Karpas-422 (cell line): Measurements from ENCODE around the gene PI4K2B. TPM values are rescaled to one million over a fixed set of nuclear protein-coding genes. Genes with fewer than 3 reads are reported as not detected.
"Not testable (repeated sequence)": the region's sequence is repeated elsewhere in the genome, so short reads cannot be mapped to it uniquely, and the experiment has no call there.

ENCODE experiments used
- DNase-seq: peaks from one replicate; pipeline ENCODE4 v3.0.0-alpha.2; 2015
- H2AFZ ChIP-seq: fragments of 200-600 bp; sonication (generic); 2 replicates; pipeline ENCODE4 v1.6.1; 2014; ENCODE audit warnings: antibody characterized with exemption, low read length, mixed read lengths
- H3K27ac ChIP-seq: fragments of 200-600 bp; sonication (generic); 2 replicates; pipeline ENCODE4 v1.5.1; 2014; ENCODE audit warnings: mild to moderate bottlenecking, low read length, moderate library complexity
- H3K27me3 ChIP-seq: fragments of 200-600 bp; sonication (generic); 2 replicates; pipeline ENCODE4 v1.6.1; 2014; ENCODE audit warnings: low read length, mixed read lengths
- H3K36me3 ChIP-seq: fragments of 200-600 bp; sonication (generic); 2 replicates; pipeline ENCODE4 v1.6.1; 2014; ENCODE audit warnings: low read length, mixed read lengths; ENCODE audit not compliant: insufficient read depth
- H3K4me1 ChIP-seq: fragments of 200-600 bp; sonication (generic); 2 replicates; pipeline ENCODE4 v1.6.1; 2014; ENCODE audit warnings: mild to moderate bottlenecking, low read length, mixed read lengths
- H3K4me2 ChIP-seq: fragments of 200-600 bp; sonication (generic); 2 replicates; pipeline ENCODE4 v1.6.1; 2014; ENCODE audit warnings: low read length, low read depth, mild to moderate bottlenecking; ENCODE audit not compliant: poor library complexity, severe bottlenecking
- H3K4me3 ChIP-seq: fragments of 200-600 bp; sonication (generic); 2 replicates; pipeline ENCODE4 v1.5.1; 2014; ENCODE audit warnings: mild to moderate bottlenecking, antibody characterized with exemption, low read length, mixed read lengths
- H3K79me2 ChIP-seq: fragments of 200-600 bp; sonication (generic); 2 replicates; pipeline ENCODE4 v1.6.1; 2014; ENCODE audit warnings: mild to moderate bottlenecking, low read length, mixed read lengths
- H3K9ac ChIP-seq: fragments of 200-600 bp; sonication (generic); 2 replicates; pipeline ENCODE4 v1.6.0; 2014; ENCODE audit warnings: low read length
- H3K9me2 ChIP-seq: fragments of 200-600 bp; sonication (generic), shearing (Covaris generic); replicated peaks from 2 replicates; pipeline ENCODE4 v1.6.0; 2014; ENCODE audit warnings: mild to moderate bottlenecking, low read length, moderate library complexity; ENCODE audit not compliant: insufficient read depth
- H3K9me3 ChIP-seq: fragments of 300-700, 200-600 bp; sonication (generic); 2 replicates; pipeline ENCODE4 v1.6.1; 2014; ENCODE audit warnings: low read length, mixed read lengths
- H4K20me1 ChIP-seq: fragments of 200-600 bp; sonication (generic); 2 replicates; pipeline ENCODE4 v1.6.1; 2014; ENCODE audit warnings: mild to moderate bottlenecking, antibody characterized with exemption, low read length, low read depth; ENCODE audit not compliant: insufficient read depth
- total RNA-seq: library from RNA; depleted of rRNA; stranded (reverse); fragments of >200 nt; shearing (Covaris generic); gene quantifications from 2 replicates; pipeline ENCODE4 v1.2.3, GENCODE V29; 2014; ENCODE audit warnings: low replicate concordance

The PI4K2B gene
- total RNA-seq, 1 experiment from 2014 or later: 38.4 TPM

- Histone ChIP-seq H2AFZ (0 out of 2 replicates have a peak overlapping the region, but pooled peaks have one; percentile 10), H3K4me2 (peak overlapping the region; percentile 89), H3K9me3 (peaks cover 14% of the 10 kb centered on the region), H3K36me3 (peaks cover 15% of the 10 kb centered on the region), H3K9ac (peak overlapping the region; percentile 81), H3K79me2 (peaks cover 57% of the 10 kb centered on the region), H3K4me3 (peak overlapping the region; percentile 72), H3K9me2 (no peaks in the 10 kb centered on the region), H4K20me1 (no peaks in the 10 kb centered on the region), H3K27ac (peak overlapping the region; percentile 82), H3K27me3 (no peaks in the 10 kb centered on the region), H3K4me1 (peaks cover 21% of the 10 kb centered on the region)
- DNase-seq: peak; percentile 62
Observed at GRCh38 chr4:25235401-25235800, 1.6 kb downstream of the PI4K2B start.

GRCh38 chr4:25236030-25236429 lies 2.2 kb downstream of the PI4K2B start:
- Histone ChIP-seq H3K4me1 (peaks cover 22% of the 10 kb centered on the region), H3K27ac (peak overlapping the region; percentile 82; the same call in 1 of the 2 replicates), H3K4me3 (peak overlapping the region; percentile 72), H3K79me2 (peaks cover 62% of the 10 kb centered on the region), H3K9me3 (peaks cover 14% of the 10 kb centered on the region), H3K36me3 (peaks cover 15% of the 10 kb centered on the region), H3K4me2 (peak overlapping the region; percentile 89), H3K9ac (peak overlapping the region; percentile 81)
- not testable (repeated sequence) for DNase-seq, H2AFZ ChIP-seq, H4K20me1 ChIP-seq, H3K27me3 ChIP-seq, H3K9me2 ChIP-seq

GRCh38 chr4:25236971-25237370 lies 3.1 kb downstream of the PI4K2B start:
- H3K36me3 ChIP-seq: peaks cover 15% of the 10 kb centered on the region
- no peak overlapping the region for H2AFZ ChIP-seq
- DNase-seq: no peak
- H3K9me3 ChIP-seq: peaks cover 14% of the 10 kb centered on the region
- no peaks in the 10 kb centered on the region for H3K9me2 ChIP-seq
- no peaks in the 10 kb centered on the region for H4K20me1 ChIP-seq
- no peak overlapping the region for H3K27ac ChIP-seq
- H3K27me3 ChIP-seq: no peaks in the 10 kb centered on the region
- H3K79me2 ChIP-seq: peaks cover 69% of the 10 kb centered on the region
- no peak overlapping the region for H3K4me3 ChIP-seq
- peaks cover 22% of the 10 kb centered on the region for H3K4me1 ChIP-seq
- H3K4me2 ChIP-seq: no peak overlapping the region
- no peak overlapping the region for H3K9ac ChIP-seq

GRCh38 chr4:25238052-25238451 lies 4.2 kb downstream of the PI4K2B start:
- Histone ChIP-seq H3K27me3 (no peaks in the 10 kb centered on the region), H3K4me2 (no peak overlapping the region), H3K9me2 (no peaks in the 10 kb centered on the region), H3K27ac (no peak overlapping the region), H3K4me3 (no peak overlapping the region), H3K79me2 (peaks cover 78% of the 10 kb centered on the region), H3K4me1 (peaks cover 19% of the 10 kb centered on the region), H3K9me3 (peaks cover 5% of the 10 kb centered on the region; the same call in 1 of the 2 replicates), H4K20me1 (no peaks in the 10 kb centered on the region), H2AFZ (no peak overlapping the region), H3K9ac (no peak overlapping the region), H3K36me3 (peaks cover 15% of the 10 kb centered on the region)
- DNase-seq: no peak

GRCh38 chr4:25239528-25239927 lies 5.7 kb downstream of the PI4K2B start:
- peaks cover 15% of the 10 kb centered on the region for H3K36me3 ChIP-seq
- not testable (repeated sequence) for H3K27ac ChIP-seq
- peaks cover 87% of the 10 kb centered on the region for H3K79me2 ChIP-seq

GRCh38 chr4:25240754-25241210 lies 6.9 kb downstream of the PI4K2B start:
- not testable (repeated sequence) for H2AFZ ChIP-seq, H3K4me1 ChIP-seq, H3K9ac ChIP-seq, H4K20me1 ChIP-seq, H3K27me3 ChIP-seq, H3K9me3 ChIP-seq, H3K4me3 ChIP-seq, DNase-seq, H3K4me2 ChIP-seq, H3K9me2 ChIP-seq, H3K27ac ChIP-seq
- H3K36me3 ChIP-seq: peaks cover 15% of the 10 kb centered on the region
- peaks cover 85% of the 10 kb centered on the region for H3K79me2 ChIP-seq

More at GRCh38 chr4:25239528-25239927, 5.7 kb downstream of the PI4K2B start:
- H3K9me2 ChIP-seq, H4K20me1 ChIP-seq, H3K9ac ChIP-seq, H3K9me3 ChIP-seq, H3K4me3 ChIP-seq, H3K4me2 ChIP-seq, H3K27me3 ChIP-seq, H2AFZ ChIP-seq, DNase-seq: not testable (repeated sequence)
- H3K4me1 ChIP-seq: peaks cover 13% of the 10 kb centered on the region

GRCh38 chr4:25242195-25242594 lies 8.4 kb downstream of the PI4K2B start:
- not testable (repeated sequence) for H3K4me1 ChIP-seq

GRCh38 chr4:25245181-25245580 lies 11.3 kb downstream of the PI4K2B start:
- Histone ChIP-seq H4K20me1 (no peaks in the 10 kb centered on the region), H3K27me3 (no peaks in the 10 kb centered on the region), H3K9ac (no peak overlapping the region), H3K9me2 (no peaks in the 10 kb centered on the region), H3K4me1 (peaks cover 4% of the 10 kb centered on the region; the same call in 1 of the 2 replicates), H3K36me3 (no peaks in the 10 kb centered on the region), H3K4me2 (no peak overlapping the region), H3K9me3 (no peaks in the 10 kb centered on the region), H3K79me2 (peaks cover 72% of the 10 kb centered on the region), H2AFZ (no peak overlapping the region), H3K4me3 (no peak overlapping the region), H3K27ac (no peak overlapping the region)
- DNase-seq: no peak

More at GRCh38 chr4:25242195-25242594, 8.4 kb downstream of the PI4K2B start:
- not testable (repeated sequence) for DNase-seq, H3K9ac ChIP-seq, H3K4me3 ChIP-seq, H4K20me1 ChIP-seq, H3K9me3 ChIP-seq, H3K27me3 ChIP-seq, H3K27ac ChIP-seq, H2AFZ ChIP-seq, H3K4me2 ChIP-seq, H3K9me2 ChIP-seq
- Histone ChIP-seq H3K36me3 (peaks cover 10% of the 10 kb centered on the region), H3K79me2 (peaks cover 83% of the 10 kb centered on the region)
